ENCODE results near the gene LRRC27. TPM values are rescaled to one million over a fixed set of nuclear protein-coding genes. Genes with fewer than 3 reads are reported as not detected.

Gene LRRC27
- total and polyA plus RNA-seq, 2 of the 4 experiments (the other 2 are of a cell fraction), result 3.8 to 5.3 TPM

GRCh38 chr10:132396494-132397035 lies 64.6 kb downstream of the LRRC27 start:
- DNase-seq, result peak; percentile 31
- intact Hi-C loops (cut with micrococcal nuclease), result loop anchor here (5.0 kb wide), 1 partner anchor 121 kb away; no protein-coding TSS in a partner anchor
- Histone ChIP-seq H3K9me3 (ENCODE audit: control insufficient read depth, insufficient read depth, low read length) (no peaks in the 10 kb centered on the region), H3K36me3 (ENCODE audit: control insufficient read depth, insufficient read depth, low read length) (no peaks in the 10 kb centered on the region), H3K4me3 (ENCODE audit: insufficient read depth, low read depth, low read length) (peak overlapping the region; percentile 86), H2BK20ac (ENCODE audit: low read depth, low read length) (no peak overlapping the region), H3K27me3 (ENCODE audit: control insufficient read depth, insufficient read depth, low read length) (no peaks in the 10 kb centered on the region), H2AK9ac (replicated peaks; ENCODE audit: low read depth, low read length, poor library complexity) (no peak overlapping the region), H3K27ac (ENCODE audit: insufficient read depth, low read length) (no peak overlapping the region), H2BK5ac (ENCODE audit: low read depth, low read length, poor library complexity, severe bottlenecking) (no peak overlapping the region), H3K23ac (ENCODE audit: low read depth, low read length) (no peak overlapping the region), H2BK15ac (ENCODE audit: low read depth, low read length) (no peak overlapping the region), H2AK5ac (ENCODE audit: low read depth, low read length) (no peak overlapping the region), H3K18ac (ENCODE audit: low read depth, low read length) (no peak overlapping the region), H3K9ac (ENCODE audit: low read depth, low read length) (peak overlapping the region; percentile 25; the same call in 1 of the 2 replicates), H2BK120ac (ENCODE audit: low read depth, low read length) (no peak overlapping the region), H3K4me1 (ENCODE audit: control insufficient read depth, insufficient read depth, low read length) (peaks cover 21% of the 10 kb centered on the region), H4K8ac (ENCODE audit: low read depth in 2 of 2, low read length in 2 of 2) (no peak overlapping the region), H2AFZ (replicated peaks; ENCODE audit: low read length, poor library complexity) (peak overlapping the region; percentile 81), H3K4me2 (ENCODE audit: low read depth, low read length) (peak overlapping the region; percentile 20; the same call in 1 of the 2 replicates), H3K14ac (replicated peaks; ENCODE audit: low read depth, low read length) (no peak overlapping the region), H4K91ac (ENCODE audit: insufficient read depth, low read depth, low read length) (no peak overlapping the region), H3K9me1 (ENCODE audit: insufficient read depth, low read length) (peaks cover 14% of the 10 kb centered on the region; the same call in 1 of the 2 replicates), H3K4ac (ENCODE audit: low read depth, low read length) (no peak overlapping the region), H3K56ac (ENCODE audit: extremely low read depth, insufficient read depth, low read length) (no peak overlapping the region), H3K79me1 (ENCODE audit: low read depth in 1 of 2, low read length in 2 of 2) (peaks cover 6 to 23% of the 10 kb centered on the region in 2 experiments; a peak in 3 of 4 replicates), H4K5ac (ENCODE audit: low read depth, low read length) (no peak overlapping the region), H4K20me1 (ENCODE audit: insufficient read depth, low read length) (peaks cover 3% of the 10 kb centered on the region)
- ATAC-seq (ENCODE audit: low read depth), result peak; percentile 72
- dilution Hi-C loops (cut with HindIII; ENCODE audit: low sequenced_read_pairs, unreplicated experiment), result no loop called here
- CTCF ChIA-PET, result no interaction called here
- WGBS, 2 experiments (ENCODE audit: extremely low coverage in 2 of 2, insufficient read length in 1 of 2), result 2% methylated on average over 24 of the region's 80 CpGs; no CpG with 5 or more reads in 1 of the 2 experiments
- TF ChIP-seq FOS (IDR thresholded peaks at IDR 0.05; ENCODE audit: low read depth, low read length) (no peak), CTCF (conservative IDR thresholded peaks at IDR 0.05; ENCODE audit: low read depth, low read length) (peak; percentile 44), POLR2A (IDR thresholded peaks at IDR 0.05; ENCODE audit: low read depth, low read length) (0 out of 2 replicates have a peak, but pooled peaks have one; percentile 34)
- no TSS peak for BruUV-seq (replicated peaks)
- in situ Hi-C loops (cut with MboI; ENCODE audit: low sequenced_read_pairs), result loop anchor here (10.0 kb wide), 1 partner anchor 238 kb away; no protein-coding TSS in a partner anchor
- POLR2A ChIA-PET (ENCODE audit: unreplicated experiment), result no interaction called here
